Gastrocnemius medialis (tissue), 4 donors: ENCODE results near the gene MTF1. TPM values are rescaled to one million over a fixed set of nuclear protein-coding genes. Genes with fewer than 3 reads are reported as not detected.

Experiments
- ATAC-seq, 2 donors: fragments of 150-250 bp; one replicate each; pipeline ENCODE4 v1.9.1; 2016
- DNase-seq, 2 donors: peaks; one replicate each; pipeline ENCODE4 v3.0.0-alpha.2; 2019
- H3K27ac ChIP-seq, 4 donors: fragments of 200-600 bp; sonication (generic); 1 replicate in 1 of 4; 2 replicates in 3 of 4; pipeline ENCODE4 v1.5.1; 2016 to 2018; ENCODE audit warnings: mild to moderate bottlenecking in 2 of 4, moderate library complexity in 1 of 4
- H3K27me3 ChIP-seq, 3 donors: fragments of 200-600 bp; sonication (generic) in 2 of 3; 1 replicate in 1 of 3; 2 replicates in 2 of 3; pipeline versions ENCODE4 v1.5.1 to v1.6.0; 2016 to 2019; ENCODE audit warnings: mild to moderate bottlenecking in 1 of 3, moderate library complexity in 1 of 3
- H3K36me3 ChIP-seq, 2 donors: fragments of 200-600 bp; sonication (generic) in 1 of 2; one replicate each; pipeline ENCODE4 v1.5.1; 2017 to 2018
- H3K4me1 ChIP-seq, 2 donors: fragments of 200-600 bp; sonication (generic) in 1 of 2; one replicate each; pipeline ENCODE4 v1.5.1; 2016 to 2017; ENCODE audit warnings: mild to moderate bottlenecking in 2 of 2
- H3K4me3 ChIP-seq, 4 donors: fragments of 200-600 bp; sonication (generic) in 3 of 4; 1 replicate in 1 of 4; 2 replicates in 3 of 4; pipeline ENCODE4 v1.5.1; 2016 to 2019; ENCODE audit warnings: mild to moderate bottlenecking in 2 of 4
- H3K9me3 ChIP-seq, 3 donors: fragments of 200-600 bp; sonication (generic) in 2 of 3; 1 replicate in 1 of 3; 2 replicates in 2 of 3; pipeline ENCODE4 v1.5.1; 2016 to 2019
- POLR2A ChIP-seq, 2 donors: fragments of 450-650 bp; IDR thresholded peaks; one replicate each; pipeline ENCODE4 v1.6.1; 2017; ENCODE audit warnings: antibody characterized with exemption in 2 of 2, mild to moderate bottlenecking in 2 of 2, moderate library complexity in 2 of 2
- in situ Hi-C, 4 donors: fragments of 200-750 bp; cut with MboI; loops; one replicate each; pipeline versions ENCODE4 v1.15.0 to v1.8.0; 2017; ENCODE audit warnings: low sequenced_read_pairs in 4 of 4
- intact Hi-C: fragments of 100-400 bp; cut with DNase I; formaldehyde crosslinking; loops from one replicate; pipeline ENCODE4 v1.15.1; 2023; ENCODE audit warnings: low total_unique reads
- total RNA-seq, 4 donors: library from RNA; depleted of rRNA; stranded (reverse); fragments of >200 nt; gene quantifications; one replicate each; pipeline versions ENCODE4 v1.1.0 to v1.2.3, GENCODE V29; 2016
- TF ChIP-seq, protein P1 (sequence below), 5 experiments: fragments of 450-650 bp in 3 of 5; fragments of 200-600 bp in 2 of 5; sonication (generic) in 2 of 5; IDR thresholded peaks in 4 of 5; conservative IDR thresholded peaks in 1 of 5; 1 replicate in 4 of 5; 2 replicates in 1 of 5; pipeline ENCODE4 v1.5.1; 2016 to 2019; ENCODE audit warnings: antibody characterized with exemption in 5 of 5, mild to moderate bottlenecking in 3 of 5, moderate library complexity in 3 of 5

Gene MTF1
- total RNA-seq, 4 donors from 2014 or later: 4.0 to 9.4 (median 6.4) TPM

DNA sequence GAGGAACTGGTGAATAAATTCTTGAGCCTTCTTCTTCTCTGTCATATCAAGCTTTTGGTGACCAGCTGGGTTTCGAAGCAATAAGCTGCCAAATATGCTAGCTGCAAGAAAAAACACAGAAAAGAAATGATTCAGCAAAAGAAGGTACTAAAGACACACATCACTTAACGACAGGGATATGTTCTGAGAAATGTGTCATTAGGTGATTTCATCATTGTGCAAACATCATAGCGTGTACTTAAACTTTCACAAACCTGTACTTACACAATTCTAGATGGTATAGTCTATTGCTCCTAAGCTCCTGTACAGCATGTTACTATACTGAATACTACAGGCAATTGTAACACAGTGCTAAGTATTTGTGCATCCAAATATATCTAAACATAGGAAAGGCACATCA, 2.9 kb upstream of the MTF1 start:
- TF ChIP-seq POLR2A (IDR thresholded peaks at IDR 0.05): no peak
- TF ChIP-seq, protein P1, sequence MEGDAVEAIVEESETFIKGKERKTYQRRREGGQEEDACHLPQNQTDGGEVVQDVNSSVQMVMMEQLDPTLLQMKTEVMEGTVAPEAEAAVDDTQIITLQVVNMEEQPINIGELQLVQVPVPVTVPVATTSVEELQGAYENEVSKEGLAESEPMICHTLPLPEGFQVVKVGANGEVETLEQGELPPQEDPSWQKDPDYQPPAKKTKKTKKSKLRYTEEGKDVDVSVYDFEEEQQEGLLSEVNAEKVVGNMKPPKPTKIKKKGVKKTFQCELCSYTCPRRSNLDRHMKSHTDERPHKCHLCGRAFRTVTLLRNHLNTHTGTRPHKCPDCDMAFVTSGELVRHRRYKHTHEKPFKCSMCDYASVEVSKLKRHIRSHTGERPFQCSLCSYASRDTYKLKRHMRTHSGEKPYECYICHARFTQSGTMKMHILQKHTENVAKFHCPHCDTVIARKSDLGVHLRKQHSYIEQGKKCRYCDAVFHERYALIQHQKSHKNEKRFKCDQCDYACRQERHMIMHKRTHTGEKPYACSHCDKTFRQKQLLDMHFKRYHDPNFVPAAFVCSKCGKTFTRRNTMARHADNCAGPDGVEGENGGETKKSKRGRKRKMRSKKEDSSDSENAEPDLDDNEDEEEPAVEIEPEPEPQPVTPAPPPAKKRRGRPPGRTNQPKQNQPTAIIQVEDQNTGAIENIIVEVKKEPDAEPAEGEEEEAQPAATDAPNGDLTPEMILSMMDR (IDR thresholded peaks at IDR 0.05 in 4 of 5, conservative IDR thresholded peaks at IDR 0.05 in 1 of 5): no peak
- DNase-seq: no peak
- Histone ChIP-seq H3K4me3 (no peak overlapping the region), H3K9me3 (no peaks in the 10 kb centered on the region), H3K36me3 (peaks cover 0 to 51% of the 10 kb centered on the region in 2 donors), H3K4me1 (peaks cover 13 to 18% of the 10 kb centered on the region in 2 donors), H3K27ac (no peak overlapping the region), H3K27me3 (no peaks in the 10 kb centered on the region)
- in situ Hi-C loops (loop anchor here in 1 of 4 donors (10.0 kb wide), 1 partner anchor 58 kb away; the partner anchor contains the start of genes C1orf122 and YRDC), intact Hi-C loops (no loop called here)
- ATAC-seq: no peak

DNA sequence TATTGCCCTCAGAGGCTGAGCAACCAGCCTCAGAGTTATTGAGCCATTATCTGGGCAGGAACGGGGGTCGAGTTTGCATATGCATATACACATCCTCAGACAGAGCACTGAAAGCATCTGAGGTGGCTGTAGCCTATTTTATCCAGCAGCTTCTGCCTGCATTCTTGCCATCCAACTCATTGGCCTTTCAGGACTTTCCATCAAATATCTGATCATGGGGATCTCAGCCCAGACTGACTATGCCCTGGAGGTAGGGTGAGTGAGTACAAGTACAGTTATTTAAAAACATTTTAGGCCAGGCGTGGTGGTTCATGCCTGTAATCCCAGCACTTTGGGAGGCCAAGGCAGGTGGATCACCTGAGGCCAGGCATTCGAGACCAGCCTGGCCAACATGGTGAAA, 1.8 kb upstream of the MTF1 start:
- peaks cover 22 to 27% of the 10 kb centered on the region in 2 donors for H3K4me1 ChIP-seq
- H3K4me3 ChIP-seq: no peak overlapping the region
- no peak for ATAC-seq
- no peak for TF ChIP-seq POLR2A (IDR thresholded peaks at IDR 0.05)
- TF ChIP-seq, protein P1 (IDR thresholded peaks at IDR 0.05 in 4 of 5, conservative IDR thresholded peaks at IDR 0.05 in 1 of 5): no peak
- H3K9me3 ChIP-seq: no peaks in the 10 kb centered on the region
- intact Hi-C loops (no loop called here), in situ Hi-C loops (loop anchor here in 1 of 4 donors (10.0 kb wide), 1 partner anchor 56 kb away; the partner anchor contains the start of genes C1orf122 and YRDC)
- no peaks in the 10 kb centered on the region for H3K27me3 ChIP-seq
- no peak overlapping the region for H3K27ac ChIP-seq
- H3K36me3 ChIP-seq: peaks cover 0 to 46% of the 10 kb centered on the region in 2 donors
- DNase-seq: no peak

- H3K4me1 ChIP-seq: peaks cover 30 to 34% of the 10 kb centered on the region in 2 donors
- DNase-seq (no peak), ATAC-seq (no peak)
- peak overlapping the region; percentile 92 to 99 (median 96) for H3K27ac ChIP-seq
- in situ Hi-C loops: loop anchor here in 1 of 4 donors (10.0 kb wide), 1 partner anchor 56 kb away; the partner anchor contains the start of genes C1orf122 and YRDC
- H3K36me3 ChIP-seq: peaks cover 0 to 37% of the 10 kb centered on the region in 2 donors
- H3K4me3 ChIP-seq: peak overlapping the region; percentile 80 to 96 (median 90)
- intact Hi-C loops: no loop called here
- no peaks in the 10 kb centered on the region for H3K9me3 ChIP-seq
- H3K27me3 ChIP-seq: no peaks in the 10 kb centered on the region
- TF ChIP-seq POLR2A (IDR thresholded peaks at IDR 0.05): no peak
- TF ChIP-seq, protein P1 (IDR thresholded peaks at IDR 0.05 in 4 of 5, conservative IDR thresholded peaks at IDR 0.05 in 1 of 5): peak in 2 of 5 experiments; percentile 15 to 19
These were observed 914 bp upstream of the MTF1 start for GRCh38 chr1:37860346-37860666.

DNA sequence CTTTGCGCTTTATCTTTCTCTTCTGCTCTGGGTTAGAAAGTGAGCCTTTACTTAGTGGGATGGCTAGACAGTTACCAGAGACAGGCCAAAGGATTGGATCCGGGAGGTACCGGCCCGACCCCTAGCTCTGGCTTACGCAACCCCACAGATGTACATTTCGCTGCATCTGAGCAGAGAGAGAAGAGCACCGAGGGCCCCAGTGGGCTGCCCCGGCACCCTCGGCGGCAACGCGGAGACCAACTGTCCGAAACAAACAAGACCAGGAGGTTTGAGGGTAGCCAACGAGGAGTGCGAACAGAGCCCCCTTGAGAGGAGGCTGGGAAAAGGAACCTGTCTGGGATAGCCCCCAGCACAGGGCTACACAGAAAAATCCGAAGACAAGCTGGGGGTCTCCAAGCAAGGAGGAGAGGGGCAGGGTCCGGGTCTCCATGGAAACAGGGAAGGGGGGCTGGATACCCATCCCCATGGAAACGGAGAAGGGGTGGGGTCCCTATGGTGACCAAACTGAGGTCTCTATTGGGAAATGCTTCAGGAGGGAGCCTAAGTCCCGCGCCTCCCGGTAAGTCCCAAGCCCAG, 373 bp downstream of the MTF1 start:
- DNase-seq: peak in 1 of 2 donors; percentile 22
- no peak for TF ChIP-seq POLR2A (IDR thresholded peaks at IDR 0.05)
- TF ChIP-seq, protein P1 (IDR thresholded peaks at IDR 0.05 in 4 of 5, conservative IDR thresholded peaks at IDR 0.05 in 1 of 5): no peak
- H3K4me3 ChIP-seq: peak overlapping the region; percentile 80 to 96 (median 90)
- intact Hi-C loops: loop anchor here (1.0 to 5.0 kb wide), 5 partner anchors 51 to 1710 kb away; partner anchors contain the start of genes TRAPPC3 and YRDC
- in situ Hi-C loops: loop anchor here in 1 of 4 donors (5.0 to 10.0 kb wide), 2 partner anchors 52 to 164 kb away; partner anchors contain the start of genes C1orf122, CDCA8 and YRDC
- H3K27ac ChIP-seq: peak overlapping the region; percentile 92 to 99 (median 96)
- H3K36me3 ChIP-seq: peaks cover 0 to 24% of the 10 kb centered on the region in 2 donors
- peak; percentile 25 to 26 for ATAC-seq
- H3K27me3 ChIP-seq: no peaks in the 10 kb centered on the region
- peaks cover 30 to 34% of the 10 kb centered on the region in 2 donors for H3K4me1 ChIP-seq
- H3K9me3 ChIP-seq: no peaks in the 10 kb centered on the region
